ENCODE measurements around the gene PSMA5. TPM values are rescaled to one million over a fixed set of nuclear protein-coding genes. Genes with fewer than 3 reads are reported as not detected.

PSMA5 gene
- polyA plus RNA-seq, 1 donor (not counting 4 experiments of a cell fraction or from before 2014, with no cell fraction given): 150 TPM

GRCh38 chr1:109385417-109385816, 40.8 kb downstream of the PSMA5 start:
- no peak for TF ChIP-seq CTCF (optimal IDR thresholded peaks at IDR 0.05 in 1 of 3, IDR thresholded peaks at IDR 0.05 in 1 of 3, conservative IDR thresholded peaks at IDR 0.05 in 1 of 3; ENCODE audit: extremely low read depth in 1 of 3, insufficient read depth in 2 of 3, low read length in 3 of 3)
- no peak for TF ChIP-seq EZH2 (IDR thresholded peaks at IDR 0.05; ENCODE audit: low read length)
- DNase-seq (ENCODE audit: low read depth, low spot score) (no peak), FAIRE-seq (no peak)
- H3K4me1 ChIP-seq (ENCODE audit: control insufficient read depth, extremely low read depth, insufficient read depth, low read length): no peaks in the 10 kb centered on the region
- H4K20me1 ChIP-seq (ENCODE audit: control insufficient read depth, extremely low read depth, insufficient read depth, low read length): no peaks in the 10 kb centered on the region
- dilution Hi-C loops (cut with MboI; ENCODE audit: extremely low pct_ligation_motif_present, low sequenced_read_pairs): no loop called here
- H2AFZ ChIP-seq (ENCODE audit: control insufficient read depth, low read length): no peak overlapping the region
- no peak overlapping the region for H3K4me2 ChIP-seq (ENCODE audit: control insufficient read depth, extremely low read depth, insufficient read depth, low read depth, low read length)
- no peaks in the 10 kb centered on the region for H3K9me3 ChIP-seq (ENCODE audit: control insufficient read depth, low read depth, low read length)
- peaks cover 3% of the 10 kb centered on the region for H3K27me3 ChIP-seq (ENCODE audit: control insufficient read depth, extremely low read depth, insufficient read depth, low read length)
- no peaks in the 10 kb centered on the region for H3K79me2 ChIP-seq (ENCODE audit: control insufficient read depth, insufficient read depth, low read length)
- H3K9me1 ChIP-seq (ENCODE audit: control insufficient read depth, extremely low read depth, insufficient read depth, low read length): no peaks in the 10 kb centered on the region
- H3K27ac ChIP-seq (ENCODE audit: control insufficient read depth, insufficient read depth, low read length): no peak overlapping the region
- no peaks in the 10 kb centered on the region for H3K36me3 ChIP-seq (ENCODE audit: control insufficient read depth in 2 of 2, extremely low read depth in 1 of 2, insufficient read depth in 2 of 2, low read length in 2 of 2)
- no peak overlapping the region for H3K9ac ChIP-seq (ENCODE audit: control insufficient read depth, extremely low read depth, insufficient read depth, low read length)
- no peak overlapping the region for H3K4me3 ChIP-seq (ENCODE audit: control insufficient read depth in 2 of 3, extremely low read depth in 1 of 3, insufficient read depth in 2 of 3, low read depth in 1 of 3, low read length in 3 of 3)

- Histone ChIP-seq H3K27ac (ENCODE audit: control insufficient read depth, insufficient read depth, low read length) (no peak overlapping the region), H3K9me3 (ENCODE audit: control insufficient read depth, low read depth, low read length) (no peaks in the 10 kb centered on the region), H3K4me3 (ENCODE audit: control insufficient read depth in 2 of 3, extremely low read depth in 1 of 3, insufficient read depth in 2 of 3, low read depth in 1 of 3, low read length in 3 of 3) (no peak overlapping the region), H3K4me1 (ENCODE audit: control insufficient read depth, extremely low read depth, insufficient read depth, low read length) (no peaks in the 10 kb centered on the region), H3K79me2 (ENCODE audit: control insufficient read depth, insufficient read depth, low read length) (no peaks in the 10 kb centered on the region), H3K36me3 (ENCODE audit: control insufficient read depth in 2 of 2, extremely low read depth in 1 of 2, insufficient read depth in 2 of 2, low read length in 2 of 2) (no peaks in the 10 kb centered on the region), H3K4me2 (ENCODE audit: control insufficient read depth, extremely low read depth, insufficient read depth, low read depth, low read length) (no peak overlapping the region), H3K9ac (ENCODE audit: control insufficient read depth, extremely low read depth, insufficient read depth, low read length) (no peak overlapping the region), H3K27me3 (ENCODE audit: control insufficient read depth, extremely low read depth, insufficient read depth, low read length) (no peaks in the 10 kb centered on the region), H4K20me1 (ENCODE audit: control insufficient read depth, extremely low read depth, insufficient read depth, low read length) (no peaks in the 10 kb centered on the region), H2AFZ (ENCODE audit: control insufficient read depth, low read length) (no peak overlapping the region), H3K9me1 (ENCODE audit: control insufficient read depth, extremely low read depth, insufficient read depth, low read length) (no peaks in the 10 kb centered on the region)
- no peak for DNase-seq (ENCODE audit: low read depth, low spot score)
- dilution Hi-C loops (cut with MboI; ENCODE audit: extremely low pct_ligation_motif_present, low sequenced_read_pairs): no loop called here
- TF ChIP-seq EZH2 (IDR thresholded peaks at IDR 0.05; ENCODE audit: low read length) (no peak), CTCF (optimal IDR thresholded peaks at IDR 0.05 in 1 of 3, IDR thresholded peaks at IDR 0.05 in 1 of 3, conservative IDR thresholded peaks at IDR 0.05 in 1 of 3; ENCODE audit: extremely low read depth in 1 of 3, insufficient read depth in 2 of 3, low read length in 3 of 3) (no peak)
- FAIRE-seq: no peak
Measured at GRCh38 chr1:109383854-109384253, 42.4 kb downstream of the PSMA5 start.
